Mesothelial cell of epicardium (in vitro differentiated cells): Measurements from ENCODE around the gene ADAMTS1. TPM values are rescaled to one million over a fixed set of nuclear protein-coding genes. Genes with fewer than 3 reads are reported as not detected.
A peak's percentile ranks its signal among the peaks of the same experiment; 100 is the strongest.

Experiments
- DNase-seq, 2 experiments: peaks; one replicate each; pipeline ENCODE4 v3.0.0; 2021; ENCODE audit warnings: low spot score in 2 of 2; ENCODE audit not compliant: unreplicated experiment in 2 of 2
- H3K27ac Mint-ChIP-seq: 2 replicates; pipeline ENCODE4 v1.8.0; 2021; ENCODE audit warnings: mixed read lengths
- H3K27me3 Mint-ChIP-seq: 2 replicates; pipeline ENCODE4 v1.8.0; 2021; ENCODE audit warnings: low read depth, mixed read lengths
- H3K36me3 Mint-ChIP-seq: 2 replicates; pipeline ENCODE4 v1.8.0; 2021; ENCODE audit warnings: mixed read lengths
- H3K4me1 Mint-ChIP-seq: 2 replicates; pipeline ENCODE4 v1.8.0; 2021; ENCODE audit warnings: mixed read lengths
- H3K4me3 Mint-ChIP-seq: 2 replicates; pipeline ENCODE4 v1.8.0; 2021; ENCODE audit warnings: mild to moderate bottlenecking, moderate library complexity, mixed read lengths
- H3K9me3 Mint-ChIP-seq: 2 replicates; pipeline ENCODE4 v1.8.0; 2021; ENCODE audit warnings: mixed read lengths
- CTCF ChIP-seq: fragments of 200-600 bp; sonication (generic); IDR thresholded peaks from one replicate; pipeline ENCODE4 v1.5.0; 2021; ENCODE audit warnings: antibody characterized with exemption; ENCODE audit not compliant: unreplicated experiment
- total RNA-seq: library from RNA; stranded (reverse); gene quantifications from 3 replicates; pipeline ENCODE4 v1.2.1, GENCODE V29; 2021

Gene ADAMTS1
- total RNA-seq, 1 donor from 2014 or later: 77.6 TPM

- Mint-ChIP-seq H3K4me3 (no peak overlapping the region), H3K27me3 (no peaks in the 10 kb centered on the region), H3K9me3 (peaks cover 8% of the 10 kb centered on the region), H3K4me1 (peaks cover 64% of the 10 kb centered on the region), H3K36me3 (no peaks in the 10 kb centered on the region), H3K27ac (peak overlapping the region; percentile 68)
- DNase-seq: no peak
- no peak for TF ChIP-seq CTCF
Measured at GRCh38 chr21:26794597-26795411, 50.4 kb downstream of the ADAMTS1 start.

- TF ChIP-seq CTCF: no peak
- peak overlapping the region; percentile 93 for H3K27ac Mint-ChIP-seq
- no peak overlapping the region for H3K4me3 Mint-ChIP-seq
- peaks cover 50% of the 10 kb centered on the region for H3K4me1 Mint-ChIP-seq
- H3K9me3 Mint-ChIP-seq: no peaks in the 10 kb centered on the region
- no peaks in the 10 kb centered on the region for H3K27me3 Mint-ChIP-seq
- H3K36me3 Mint-ChIP-seq: no peaks in the 10 kb centered on the region
- no peak for DNase-seq
Measured at GRCh38 chr21:26790296-26790695, 54.9 kb downstream of the ADAMTS1 start.

- H3K27ac Mint-ChIP-seq: peak overlapping the region; percentile 93
- no peaks in the 10 kb centered on the region for H3K9me3 Mint-ChIP-seq
- TF ChIP-seq CTCF: no peak
- DNase-seq: no peak
- peaks cover 56% of the 10 kb centered on the region for H3K4me1 Mint-ChIP-seq
- H3K27me3 Mint-ChIP-seq: no peaks in the 10 kb centered on the region
- H3K36me3 Mint-ChIP-seq: no peaks in the 10 kb centered on the region
- H3K4me3 Mint-ChIP-seq: no peak overlapping the region
Measured at GRCh38 chr21:26788790-26789189, 56.4 kb downstream of the ADAMTS1 start.

Other genes with a start within 250 kb of the ADAMTS1 start
- gene ADAMTS5, start 121.7 kb upstream of the ADAMTS1 start, total RNA-seq: 3.7 to 4.9 TPM (median 4.4 TPM) in 3 replicates